ENCODE measurements around the gene CHN1. TPM values are rescaled to one million over a fixed set of nuclear protein-coding genes. Genes with fewer than 3 reads are reported as not detected.

The CHN1 gene
- total RNA-seq, 1 donor from 2014 or later, result 7.8 TPM

DNA sequence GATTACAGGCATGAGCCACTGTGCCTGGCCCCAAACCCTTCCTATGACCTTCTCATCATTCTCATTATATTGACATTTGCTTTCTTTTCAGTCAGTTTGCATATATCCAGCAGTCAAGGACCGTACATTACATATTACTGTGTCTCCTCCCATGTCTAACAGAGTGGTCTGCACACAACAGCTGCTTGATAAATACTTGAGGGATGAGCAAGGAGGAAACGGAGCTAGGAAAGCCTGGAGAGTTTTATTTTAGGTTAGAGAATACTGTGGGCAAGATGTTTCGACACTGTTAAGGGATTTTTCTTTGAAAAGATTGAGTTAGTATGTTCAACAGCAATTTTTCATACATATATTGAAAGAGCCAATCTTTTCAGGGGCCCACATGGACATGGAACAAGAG is 164.7 kb downstream of the CHN1 start:
- Histone ChIP-seq H3K4me1 (ENCODE audit: control insufficient read depth in 3 of 3, insufficient read depth in 3 of 3, low read length in 3 of 3) (peaks cover 0 to 4% (median 2%) of the 10 kb centered on the region in 3 donors), H3K9ac (ENCODE audit: low read depth in 1 of 3, low read length in 3 of 3) (no peak overlapping the region), H3K4me3 (ENCODE audit: low read length in 3 of 3) (no peak overlapping the region), H3K36me3 (ENCODE audit: control insufficient read depth in 3 of 3, insufficient read depth in 3 of 3, low read length in 3 of 3) (no peaks in the 10 kb centered on the region), H3K9me3 (ENCODE audit: control insufficient read depth in 3 of 3, low read length in 3 of 3) (no peaks in the 10 kb centered on the region), H3K27me3 (ENCODE audit: control insufficient read depth in 3 of 3, insufficient read depth in 3 of 3, low read length in 3 of 3) (no peaks in the 10 kb centered on the region), H3K27ac (ENCODE audit: low read depth, low read length) (no peak overlapping the region)

DNA sequence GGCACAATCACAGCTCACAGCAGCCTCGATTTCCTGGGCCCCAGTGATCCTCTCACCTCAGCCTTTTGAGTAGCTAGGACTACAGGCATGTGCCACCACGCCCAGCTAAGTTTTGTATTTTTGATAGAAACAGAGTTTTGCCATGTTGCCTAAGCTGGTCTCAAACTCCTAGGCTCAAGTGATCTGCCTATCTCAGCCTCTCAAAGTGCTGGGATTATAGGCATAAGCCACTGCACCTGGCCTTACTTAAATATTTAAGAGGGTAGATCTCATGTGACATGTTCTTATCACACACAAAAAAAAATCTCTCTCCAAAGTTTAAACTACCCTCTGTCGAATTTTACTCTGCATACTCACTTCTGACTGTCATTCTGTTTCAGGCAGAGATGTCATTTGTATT is 165.5 kb downstream of the CHN1 start:
- H3K9ac ChIP-seq (ENCODE audit: low read depth in 1 of 3, low read length in 3 of 3), result no peak overlapping the region
- peaks cover 0 to 4% (median 2%) of the 10 kb centered on the region in 3 donors for H3K4me1 ChIP-seq (ENCODE audit: control insufficient read depth in 3 of 3, insufficient read depth in 3 of 3, low read length in 3 of 3)
- H3K4me3 ChIP-seq (ENCODE audit: low read length in 3 of 3), result no peak overlapping the region
- H3K27ac ChIP-seq (ENCODE audit: low read depth, low read length), result no peak overlapping the region
- H3K9me3 ChIP-seq (ENCODE audit: control insufficient read depth in 3 of 3, low read length in 3 of 3), result no peaks in the 10 kb centered on the region
- no peaks in the 10 kb centered on the region for H3K27me3 ChIP-seq (ENCODE audit: control insufficient read depth in 3 of 3, insufficient read depth in 3 of 3, low read length in 3 of 3)
- H3K36me3 ChIP-seq (ENCODE audit: control insufficient read depth in 3 of 3, insufficient read depth in 3 of 3, low read length in 3 of 3), result no peaks in the 10 kb centered on the region

DNA sequence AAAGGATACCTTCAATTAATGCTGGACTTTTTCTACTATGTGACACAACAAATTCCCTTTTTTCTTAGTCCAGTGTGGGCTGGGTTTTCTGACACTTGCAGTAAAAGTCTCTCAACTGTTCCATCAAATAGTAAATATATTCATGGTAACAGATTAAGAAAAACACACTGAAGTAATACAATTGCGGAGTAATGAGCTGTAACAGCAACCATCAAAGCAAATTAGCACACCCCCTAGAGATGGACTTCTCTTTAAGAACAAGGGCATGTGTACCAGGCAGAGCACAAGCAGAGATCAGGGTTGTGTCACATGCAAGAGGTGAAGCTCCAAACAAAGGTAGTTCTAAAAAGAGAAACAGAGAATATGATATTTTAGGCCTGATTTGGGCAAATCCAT is 168.2 kb downstream of the CHN1 start:
- peaks cover 0 to 2% (median 0%) of the 10 kb centered on the region in 3 donors for H3K4me1 ChIP-seq (ENCODE audit: control insufficient read depth in 3 of 3, insufficient read depth in 3 of 3, low read length in 3 of 3)
- H3K36me3 ChIP-seq (ENCODE audit: control insufficient read depth in 3 of 3, insufficient read depth in 3 of 3, low read length in 3 of 3), result no peaks in the 10 kb centered on the region
- H3K4me3 ChIP-seq (ENCODE audit: low read length in 3 of 3), result no peak overlapping the region
- no peaks in the 10 kb centered on the region for H3K27me3 ChIP-seq (ENCODE audit: control insufficient read depth in 3 of 3, insufficient read depth in 3 of 3, low read length in 3 of 3)
- no peak overlapping the region for H3K27ac ChIP-seq (ENCODE audit: low read depth, low read length)
- no peak overlapping the region for H3K9ac ChIP-seq (ENCODE audit: low read depth in 1 of 3, low read length in 3 of 3)
- H3K9me3 ChIP-seq (ENCODE audit: control insufficient read depth in 3 of 3, low read length in 3 of 3), result no peaks in the 10 kb centered on the region

DNA sequence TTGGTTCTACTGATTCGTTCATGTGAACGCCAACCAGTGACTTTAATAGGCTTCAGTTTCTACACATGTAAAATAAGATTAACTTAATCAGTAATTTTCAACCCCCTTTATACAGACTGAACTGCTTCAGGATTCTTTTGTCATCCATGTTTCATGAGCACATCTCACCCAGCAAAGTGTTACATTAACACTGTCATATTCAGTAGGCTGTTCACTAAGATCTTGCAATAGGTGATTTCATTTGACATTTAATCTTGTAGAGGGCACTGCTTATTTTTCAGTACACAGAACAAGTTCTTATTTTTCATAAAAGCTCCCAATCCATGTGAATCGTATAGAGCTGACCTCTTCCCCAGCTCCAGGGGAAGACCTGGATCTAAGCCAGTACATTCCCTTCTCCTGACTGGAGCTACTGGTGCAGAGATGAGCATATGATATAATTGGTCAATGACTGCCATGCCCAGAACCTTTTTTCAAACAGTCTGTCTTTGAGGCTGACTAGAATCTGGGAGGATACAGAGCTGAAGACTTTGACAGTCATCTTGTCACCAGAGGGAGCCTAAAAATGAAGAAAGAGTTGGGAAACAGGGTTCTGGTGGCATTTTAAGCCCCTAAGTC is 168.7 kb downstream of the CHN1 start:
- no peaks in the 10 kb centered on the region for H3K36me3 ChIP-seq (ENCODE audit: control insufficient read depth in 3 of 3, insufficient read depth in 3 of 3, low read length in 3 of 3)
- no peak overlapping the region for H3K4me3 ChIP-seq (ENCODE audit: low read length in 3 of 3)
- no peaks in the 10 kb centered on the region for H3K9me3 ChIP-seq (ENCODE audit: control insufficient read depth in 3 of 3, low read length in 3 of 3)
- H3K9ac ChIP-seq (ENCODE audit: low read depth in 1 of 3, low read length in 3 of 3), result no peak overlapping the region
- no peaks in the 10 kb centered on the region for H3K27me3 ChIP-seq (ENCODE audit: control insufficient read depth in 3 of 3, insufficient read depth in 3 of 3, low read length in 3 of 3)
- no peak overlapping the region for H3K27ac ChIP-seq (ENCODE audit: low read depth, low read length)
- peaks cover 0 to 2% (median 0%) of the 10 kb centered on the region in 3 donors for H3K4me1 ChIP-seq (ENCODE audit: control insufficient read depth in 3 of 3, insufficient read depth in 3 of 3, low read length in 3 of 3)

DNA sequence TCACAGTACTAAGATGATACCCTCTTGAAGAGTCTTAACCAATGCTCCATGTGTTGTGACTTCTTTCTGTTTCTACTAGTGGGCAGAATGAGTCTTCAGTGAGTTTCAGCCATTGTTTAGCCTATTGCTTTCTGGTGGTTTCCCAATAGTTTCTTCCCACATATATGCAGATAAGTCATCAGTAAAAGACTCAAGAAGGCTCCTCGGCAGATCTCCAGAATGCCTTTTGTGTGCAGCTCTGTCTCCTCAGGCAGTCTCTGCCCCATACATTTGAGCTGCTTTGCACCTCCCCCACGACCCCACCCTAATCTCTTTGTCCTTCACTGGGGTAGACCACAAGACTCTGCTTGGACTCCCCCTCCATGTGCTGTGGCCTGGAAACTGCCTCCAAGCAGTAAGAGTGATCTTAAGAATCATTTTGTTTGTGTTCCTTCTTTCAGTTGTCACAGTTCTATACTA is 169.4 kb downstream of the CHN1 start:
- H3K27ac ChIP-seq (ENCODE audit: low read depth, low read length), result no peak overlapping the region
- H3K27me3 ChIP-seq (ENCODE audit: control insufficient read depth in 3 of 3, insufficient read depth in 3 of 3, low read length in 3 of 3), result no peaks in the 10 kb centered on the region
- H3K4me3 ChIP-seq (ENCODE audit: low read length in 3 of 3), result no peak overlapping the region
- no peaks in the 10 kb centered on the region for H3K36me3 ChIP-seq (ENCODE audit: control insufficient read depth in 3 of 3, insufficient read depth in 3 of 3, low read length in 3 of 3)
- no peaks in the 10 kb centered on the region for H3K9me3 ChIP-seq (ENCODE audit: control insufficient read depth in 3 of 3, low read length in 3 of 3)
- H3K4me1 ChIP-seq (ENCODE audit: control insufficient read depth in 3 of 3, insufficient read depth in 3 of 3, low read length in 3 of 3), result peaks cover 0 to 2% (median 0%) of the 10 kb centered on the region in 3 donors
- H3K9ac ChIP-seq (ENCODE audit: low read depth in 1 of 3, low read length in 3 of 3), result no peak overlapping the region

DNA sequence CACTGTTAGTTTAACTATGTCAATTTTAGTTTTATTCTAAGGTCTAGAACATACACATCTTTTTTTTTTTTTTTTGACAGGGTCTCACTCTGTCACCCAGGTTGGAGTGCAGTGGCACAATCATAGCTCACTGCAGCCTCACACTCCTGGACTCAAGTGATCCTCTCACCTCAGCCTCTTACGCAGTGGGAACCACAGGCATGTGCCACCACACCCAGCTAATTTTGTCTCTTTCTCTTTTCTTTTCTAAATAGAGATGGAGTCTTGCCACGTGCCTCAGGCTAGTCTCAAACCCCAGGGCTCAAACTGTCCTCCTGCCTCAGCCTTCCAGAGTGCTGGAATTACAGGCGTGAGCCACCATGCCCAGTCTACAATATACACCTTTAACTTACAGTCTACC is 171.4 kb downstream of the CHN1 start:
- no peak overlapping the region for H3K4me3 ChIP-seq (ENCODE audit: low read length in 3 of 3)
- no peak overlapping the region for H3K9ac ChIP-seq (ENCODE audit: low read depth in 1 of 3, low read length in 3 of 3)
- H3K4me1 ChIP-seq (ENCODE audit: control insufficient read depth in 3 of 3, insufficient read depth in 3 of 3, low read length in 3 of 3), result peaks cover 0 to 2% (median 0%) of the 10 kb centered on the region in 3 donors
- H3K9me3 ChIP-seq (ENCODE audit: control insufficient read depth in 3 of 3, low read length in 3 of 3), result no peaks in the 10 kb centered on the region
- H3K36me3 ChIP-seq (ENCODE audit: control insufficient read depth in 3 of 3, insufficient read depth in 3 of 3, low read length in 3 of 3), result no peaks in the 10 kb centered on the region
- no peaks in the 10 kb centered on the region for H3K27me3 ChIP-seq (ENCODE audit: control insufficient read depth in 3 of 3, insufficient read depth in 3 of 3, low read length in 3 of 3)
- H3K27ac ChIP-seq (ENCODE audit: low read depth, low read length), result no peak overlapping the region

DNA sequence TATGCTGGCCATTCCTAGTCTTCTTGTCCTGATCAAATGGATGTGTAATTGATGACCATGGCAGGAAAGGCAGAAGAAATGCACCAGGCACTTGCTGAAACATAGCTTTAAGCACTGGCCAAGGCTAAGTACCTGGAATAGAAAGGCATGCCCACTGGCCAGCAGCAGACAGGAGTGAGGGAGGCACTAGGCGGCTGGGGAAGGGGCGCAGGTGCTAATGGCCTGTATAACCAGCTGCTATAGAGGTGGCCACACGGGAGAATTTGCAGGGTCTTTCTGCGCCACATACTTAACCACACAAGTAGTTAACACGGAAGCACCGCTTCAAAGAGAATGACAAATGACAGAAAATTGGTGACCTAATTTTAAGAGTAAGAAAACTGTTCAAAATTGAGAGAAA is 174.6 kb downstream of the CHN1 start:
- no peaks in the 10 kb centered on the region for H3K36me3 ChIP-seq (ENCODE audit: control insufficient read depth in 3 of 3, insufficient read depth in 3 of 3, low read length in 3 of 3)
- H3K27me3 ChIP-seq (ENCODE audit: control insufficient read depth in 3 of 3, insufficient read depth in 3 of 3, low read length in 3 of 3), result no peaks in the 10 kb centered on the region
- peaks cover 0 to 2% (median 0%) of the 10 kb centered on the region in 3 donors for H3K4me1 ChIP-seq (ENCODE audit: control insufficient read depth in 3 of 3, insufficient read depth in 3 of 3, low read length in 3 of 3)
- no peak overlapping the region for H3K9ac ChIP-seq (ENCODE audit: low read depth in 1 of 3, low read length in 3 of 3)
- no peak overlapping the region for H3K4me3 ChIP-seq (ENCODE audit: low read length in 3 of 3)
- no peak overlapping the region for H3K27ac ChIP-seq (ENCODE audit: low read depth, low read length)
- no peaks in the 10 kb centered on the region for H3K9me3 ChIP-seq (ENCODE audit: control insufficient read depth in 3 of 3, low read length in 3 of 3)

DNA sequence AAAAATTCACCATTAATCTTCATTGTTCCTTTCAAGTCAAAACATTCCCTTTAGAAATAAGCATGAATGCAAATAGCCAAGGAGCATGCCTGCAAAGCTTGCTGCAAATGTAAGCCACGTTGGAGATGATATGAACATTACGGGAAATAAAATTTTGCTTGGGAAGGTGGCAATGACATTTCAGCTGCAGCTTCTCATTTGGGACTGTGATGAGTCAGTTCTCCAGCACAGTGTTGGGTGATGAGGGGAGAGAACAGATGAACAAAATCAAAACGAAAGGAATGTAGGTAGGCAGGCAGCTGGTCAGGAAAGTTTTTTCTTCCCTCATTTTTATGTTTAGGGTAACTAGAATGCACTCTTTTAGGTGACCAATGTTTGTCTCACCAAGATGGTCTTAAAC is 175.6 kb downstream of the CHN1 start:
- Histone ChIP-seq H3K9ac (ENCODE audit: low read depth in 1 of 3, low read length in 3 of 3) (no peak overlapping the region), H3K4me3 (ENCODE audit: low read length in 3 of 3) (no peak overlapping the region), H3K27me3 (ENCODE audit: control insufficient read depth in 3 of 3, insufficient read depth in 3 of 3, low read length in 3 of 3) (no peaks in the 10 kb centered on the region), H3K4me1 (ENCODE audit: control insufficient read depth in 3 of 3, insufficient read depth in 3 of 3, low read length in 3 of 3) (peaks cover 0 to 2% (median 0%) of the 10 kb centered on the region in 3 donors), H3K9me3 (ENCODE audit: control insufficient read depth in 3 of 3, low read length in 3 of 3) (no peaks in the 10 kb centered on the region), H3K27ac (ENCODE audit: low read depth, low read length) (no peak overlapping the region), H3K36me3 (ENCODE audit: control insufficient read depth in 3 of 3, insufficient read depth in 3 of 3, low read length in 3 of 3) (no peaks in the 10 kb centered on the region)

DNA sequence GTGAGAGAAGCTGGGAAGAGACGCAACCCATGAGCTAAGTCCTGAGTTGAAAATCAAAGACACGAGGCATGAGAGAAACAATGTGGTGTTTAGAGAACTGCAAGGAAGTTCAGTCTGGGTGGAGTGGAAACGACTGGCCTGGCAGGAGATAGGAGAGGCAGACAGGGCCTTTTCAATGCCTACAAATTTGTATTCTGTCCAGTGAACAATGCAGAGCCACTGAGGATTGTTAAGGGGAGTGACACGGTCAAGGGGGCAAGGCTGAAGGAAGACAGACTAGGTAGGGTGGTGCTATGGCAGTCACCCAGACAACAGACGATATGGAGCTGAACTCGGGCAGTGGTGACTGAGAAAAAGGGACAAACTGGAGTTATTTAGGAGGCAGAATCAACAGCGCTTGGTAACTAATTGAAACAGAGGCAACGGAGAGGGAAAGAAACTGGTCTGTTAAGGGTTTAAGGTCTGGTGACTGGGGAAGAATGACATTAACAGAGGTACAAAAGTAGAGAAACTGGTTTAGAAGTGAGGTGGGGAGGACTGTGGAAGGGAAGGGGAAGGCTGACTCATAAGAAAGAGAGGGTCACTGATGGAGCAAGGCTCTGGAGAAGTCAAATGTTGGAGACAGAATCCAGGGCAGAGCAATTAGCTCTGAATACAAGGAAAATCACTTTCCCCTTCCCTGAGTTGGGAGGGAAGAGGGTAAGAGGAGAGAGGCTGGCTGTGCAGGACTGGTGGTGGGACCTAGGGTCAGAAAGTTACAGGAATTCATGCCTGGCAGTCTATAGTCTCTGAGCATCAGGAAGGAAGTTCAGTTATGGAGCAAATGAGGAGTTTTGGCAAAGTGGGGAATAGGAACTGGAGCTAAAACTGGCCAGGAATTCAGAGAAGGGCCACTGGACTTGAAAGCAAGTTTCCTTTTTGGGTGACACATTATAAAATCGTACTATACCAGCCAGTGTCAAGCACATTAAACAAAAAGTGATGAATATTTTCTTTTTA is 177.5 kb downstream of the CHN1 start:
- H3K4me1 ChIP-seq (ENCODE audit: control insufficient read depth in 3 of 3, insufficient read depth in 3 of 3, low read length in 3 of 3), result peaks cover 0 to 2% (median 0%) of the 10 kb centered on the region in 3 donors

DNA sequence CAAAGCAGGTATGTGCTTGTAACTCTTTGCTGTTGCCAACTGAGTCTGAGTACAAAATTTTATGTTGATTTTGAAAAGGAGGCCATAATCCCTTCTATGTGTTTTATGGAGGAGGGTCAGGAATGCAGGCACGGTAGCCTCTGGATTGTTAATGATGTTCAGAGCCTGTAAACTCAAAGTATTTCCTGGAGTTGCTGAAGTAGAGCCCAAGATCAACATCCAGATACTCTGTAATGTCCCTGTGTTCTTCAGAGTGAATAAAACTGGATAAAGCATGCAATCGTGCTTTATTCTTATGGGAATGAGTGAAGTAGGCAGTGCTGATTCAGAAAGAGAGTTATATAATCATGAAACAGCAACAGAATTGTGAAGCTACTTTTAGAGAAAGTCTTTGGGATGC is 179.1 kb downstream of the CHN1 start:
- no peak overlapping the region for H3K9ac ChIP-seq (ENCODE audit: low read depth in 1 of 3, low read length in 3 of 3)
- peaks cover 0 to 2% (median 0%) of the 10 kb centered on the region in 3 donors for H3K4me1 ChIP-seq (ENCODE audit: control insufficient read depth in 3 of 3, insufficient read depth in 3 of 3, low read length in 3 of 3)
- H3K27ac ChIP-seq (ENCODE audit: low read depth, low read length), result no peak overlapping the region

More for the DNA sequence above, 177.5 kb downstream of the CHN1 start:
- no peaks in the 10 kb centered on the region for H3K36me3 ChIP-seq (ENCODE audit: control insufficient read depth in 3 of 3, insufficient read depth in 3 of 3, low read length in 3 of 3)
- no peaks in the 10 kb centered on the region for H3K9me3 ChIP-seq (ENCODE audit: control insufficient read depth in 3 of 3, low read length in 3 of 3)
- no peak overlapping the region for H3K9ac ChIP-seq (ENCODE audit: low read depth in 1 of 3, low read length in 3 of 3)
- no peaks in the 10 kb centered on the region for H3K27me3 ChIP-seq (ENCODE audit: control insufficient read depth in 3 of 3, insufficient read depth in 3 of 3, low read length in 3 of 3)
- H3K27ac ChIP-seq (ENCODE audit: low read depth, low read length), result no peak overlapping the region
- H3K4me3 ChIP-seq (ENCODE audit: low read length in 3 of 3), result no peak overlapping the region

More for the DNA sequence above, 179.1 kb downstream of the CHN1 start:
- H3K9me3 ChIP-seq (ENCODE audit: control insufficient read depth in 3 of 3, low read length in 3 of 3), result no peaks in the 10 kb centered on the region
- H3K4me3 ChIP-seq (ENCODE audit: low read length in 3 of 3), result no peak overlapping the region
- H3K36me3 ChIP-seq (ENCODE audit: control insufficient read depth in 3 of 3, insufficient read depth in 3 of 3, low read length in 3 of 3), result no peaks in the 10 kb centered on the region
- no peaks in the 10 kb centered on the region for H3K27me3 ChIP-seq (ENCODE audit: control insufficient read depth in 3 of 3, insufficient read depth in 3 of 3, low read length in 3 of 3)

Data from skeletal muscle tissue (tissue), 4 donors.